GM18909 (cell line): ENCODE results near the gene CLEC17A.
A peak's percentile ranks its signal among the peaks of the same experiment; 100 is the strongest.
"Not testable (repeated sequence)": the region's sequence is repeated elsewhere in the genome, so short reads cannot be mapped to it uniquely, and the experiment has no call there.

Experiments
- ATAC-seq: cut with Tn5 transposase; IDR thresholded peaks from one replicate; pipeline ENCODE4 v1.9.1; 2021; ENCODE audit warnings: mild to moderate bottlenecking; ENCODE audit not compliant: unreplicated experiment, poor library complexity

Gene CLEC17A

GRCh38 chr19:14582894-14583340, at the start of gene CLEC17A:
TSS of gene CLEC17A (plus strand) at chr19:14583084. CDS start at chr19:14583161, 77 bp downstream.
- peak; percentile 36 for ATAC-seq

GRCh38 chr19:14533450-14533849, 49.4 kb upstream of the CLEC17A start:
- ATAC-seq = no peak

- ATAC-seq = no peak
These were observed 45.8 kb upstream of the CLEC17A start for GRCh38 chr19:14536926-14537692.

GRCh38 chr19:14540741-14541525, 42.0 kb upstream of the CLEC17A start:
- ATAC-seq = no peak

- not testable (repeated sequence) for ATAC-seq
These were observed 40.9 kb upstream of the CLEC17A start for GRCh38 chr19:14541979-14542378.

- ATAC-seq = no peak
These were observed 40.1 kb upstream of the CLEC17A start for GRCh38 chr19:14542711-14543328.

GRCh38 chr19:14544047-14544446, 38.8 kb upstream of the CLEC17A start:
- no peak for ATAC-seq

- ATAC-seq = no peak
These were observed 37.7 kb upstream of the CLEC17A start for GRCh38 chr19:14544977-14545715.

GRCh38 chr19:14545716-14546082, 37.2 kb upstream of the CLEC17A start:
- ATAC-seq = no peak

GRCh38 chr19:14550201-14550754, 32.6 kb upstream of the CLEC17A start:
- no peak for ATAC-seq

GRCh38 chr19:14551134-14552005, 31.5 kb upstream of the CLEC17A start:
- ATAC-seq = not testable (repeated sequence)

- ATAC-seq = not testable (repeated sequence)
These were observed 30.9 kb upstream of the CLEC17A start for GRCh38 chr19:14552006-14552360.

- ATAC-seq = no peak
These were observed 29.6 kb upstream of the CLEC17A start for GRCh38 chr19:14553042-14553938.

- no peak for ATAC-seq
These were observed 29.0 kb upstream of the CLEC17A start for GRCh38 chr19:14553939-14554243.

GRCh38 chr19:14554382-14554812, 28.5 kb upstream of the CLEC17A start:
- no peak for ATAC-seq

- no peak for ATAC-seq
These were observed 26.8 kb upstream of the CLEC17A start for GRCh38 chr19:14555918-14556661.

- ATAC-seq = peak; percentile 54
These were observed 26.2 kb upstream of the CLEC17A start for GRCh38 chr19:14556662-14557188.
